Mesothelial cell of epicardium (in vitro differentiated cells): ENCODE results near the gene KIAA1549. TPM values are rescaled to one million over a fixed set of nuclear protein-coding genes. Genes with fewer than 3 reads are reported as not detected.

Experiments
- DNase-seq, 2 experiments: peaks; one replicate each; pipeline ENCODE4 v3.0.0; 2021; ENCODE audit warnings: low spot score in 2 of 2; ENCODE audit not compliant: unreplicated experiment in 2 of 2
- H3K27ac Mint-ChIP-seq: 2 replicates; pipeline ENCODE4 v1.8.0; 2021; ENCODE audit warnings: mixed read lengths
- H3K27me3 Mint-ChIP-seq: 2 replicates; pipeline ENCODE4 v1.8.0; 2021; ENCODE audit warnings: low read depth, mixed read lengths
- H3K36me3 Mint-ChIP-seq: 2 replicates; pipeline ENCODE4 v1.8.0; 2021; ENCODE audit warnings: mixed read lengths
- H3K4me1 Mint-ChIP-seq: 2 replicates; pipeline ENCODE4 v1.8.0; 2021; ENCODE audit warnings: mixed read lengths
- H3K4me3 Mint-ChIP-seq: 2 replicates; pipeline ENCODE4 v1.8.0; 2021; ENCODE audit warnings: mild to moderate bottlenecking, moderate library complexity, mixed read lengths
- H3K9me3 Mint-ChIP-seq: 2 replicates; pipeline ENCODE4 v1.8.0; 2021; ENCODE audit warnings: mixed read lengths
- total RNA-seq: library from RNA; stranded (reverse); gene quantifications from 3 replicates; pipeline ENCODE4 v1.2.1, GENCODE V29; 2021
- TF ChIP-seq, protein P1 (sequence below): fragments of 200-600 bp; sonication (generic); IDR thresholded peaks from one replicate; pipeline ENCODE4 v1.5.0; 2021; ENCODE audit warnings: antibody characterized with exemption; ENCODE audit not compliant: unreplicated experiment

The KIAA1549 gene
- total RNA-seq, 1 donor from 2014 or later, result 34.8 TPM

GRCh38 chr7:138919216-138919615 is 62.0 kb downstream of the KIAA1549 start:
- Mint-ChIP-seq H3K4me1 (peaks cover 2% of the 10 kb centered on the region), H3K4me3 (no peak overlapping the region), H3K27ac (no peak overlapping the region), H3K27me3 (no peaks in the 10 kb centered on the region), H3K9me3 (peaks cover 6% of the 10 kb centered on the region), H3K36me3 (peaks cover 37% of the 10 kb centered on the region)
- DNase-seq, result no peak
- TF ChIP-seq, protein P1, sequence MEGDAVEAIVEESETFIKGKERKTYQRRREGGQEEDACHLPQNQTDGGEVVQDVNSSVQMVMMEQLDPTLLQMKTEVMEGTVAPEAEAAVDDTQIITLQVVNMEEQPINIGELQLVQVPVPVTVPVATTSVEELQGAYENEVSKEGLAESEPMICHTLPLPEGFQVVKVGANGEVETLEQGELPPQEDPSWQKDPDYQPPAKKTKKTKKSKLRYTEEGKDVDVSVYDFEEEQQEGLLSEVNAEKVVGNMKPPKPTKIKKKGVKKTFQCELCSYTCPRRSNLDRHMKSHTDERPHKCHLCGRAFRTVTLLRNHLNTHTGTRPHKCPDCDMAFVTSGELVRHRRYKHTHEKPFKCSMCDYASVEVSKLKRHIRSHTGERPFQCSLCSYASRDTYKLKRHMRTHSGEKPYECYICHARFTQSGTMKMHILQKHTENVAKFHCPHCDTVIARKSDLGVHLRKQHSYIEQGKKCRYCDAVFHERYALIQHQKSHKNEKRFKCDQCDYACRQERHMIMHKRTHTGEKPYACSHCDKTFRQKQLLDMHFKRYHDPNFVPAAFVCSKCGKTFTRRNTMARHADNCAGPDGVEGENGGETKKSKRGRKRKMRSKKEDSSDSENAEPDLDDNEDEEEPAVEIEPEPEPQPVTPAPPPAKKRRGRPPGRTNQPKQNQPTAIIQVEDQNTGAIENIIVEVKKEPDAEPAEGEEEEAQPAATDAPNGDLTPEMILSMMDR, result no peak

DNA sequence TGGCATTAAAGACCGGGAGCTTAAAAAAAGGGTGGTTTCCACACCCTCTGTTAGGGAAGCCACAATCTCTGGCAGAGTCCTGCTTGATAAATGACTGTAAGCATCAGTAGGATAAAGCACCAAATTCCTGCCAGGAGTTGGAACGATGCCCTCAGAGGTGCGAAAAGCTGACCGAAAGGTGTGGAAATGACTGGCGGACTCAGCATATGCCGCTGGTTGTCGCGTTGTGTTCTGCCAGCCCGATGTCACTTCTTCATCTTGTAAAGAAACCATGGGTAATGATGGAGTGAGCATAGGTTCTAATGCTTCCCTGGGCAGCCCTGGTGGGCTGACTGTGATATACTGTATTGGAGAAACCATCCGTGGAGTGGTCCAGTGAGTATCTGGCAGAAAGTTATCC is 62.4 kb downstream of the KIAA1549 start:
- Mint-ChIP-seq H3K9me3 (peaks cover 6% of the 10 kb centered on the region), H3K27me3 (no peaks in the 10 kb centered on the region), H3K4me1 (no peaks in the 10 kb centered on the region)

DNA sequence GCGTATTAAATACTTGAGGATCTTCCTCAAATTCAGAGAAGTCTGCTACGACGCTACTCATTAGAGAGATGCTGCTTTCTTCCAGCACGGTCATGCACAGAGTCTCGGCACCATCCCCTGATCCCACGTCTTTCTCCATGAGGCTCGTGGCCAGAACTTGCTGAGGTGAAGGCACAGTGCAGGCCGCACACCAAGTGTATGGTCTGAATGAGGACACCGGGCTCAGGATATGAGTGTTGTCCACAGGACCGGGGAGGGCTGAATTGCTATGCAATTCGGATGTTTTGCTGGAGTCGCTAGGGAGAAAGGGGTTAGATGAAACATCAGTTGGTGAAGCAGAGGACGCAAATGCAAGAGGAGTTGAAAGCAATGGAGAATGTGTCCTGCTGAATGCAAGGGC is 63.0 kb downstream of the KIAA1549 start:
- TF ChIP-seq, protein P1, result no peak
- peaks cover 6% of the 10 kb centered on the region for H3K9me3 Mint-ChIP-seq
- H3K36me3 Mint-ChIP-seq, result peaks cover 37% of the 10 kb centered on the region
- H3K27me3 Mint-ChIP-seq, result no peaks in the 10 kb centered on the region
- H3K27ac Mint-ChIP-seq, result no peak overlapping the region
- H3K4me3 Mint-ChIP-seq, result no peak overlapping the region
- H3K4me1 Mint-ChIP-seq, result peaks cover 2% of the 10 kb centered on the region
- no peak for DNase-seq

More for the DNA sequence above, 62.4 kb downstream of the KIAA1549 start:
- Mint-ChIP-seq H3K4me3 (no peak overlapping the region), H3K36me3 (peaks cover 37% of the 10 kb centered on the region), H3K27ac (no peak overlapping the region)
- TF ChIP-seq, protein P1, result no peak
- DNase-seq, result no peak

- Mint-ChIP-seq H3K27ac (no peak overlapping the region), H3K27me3 (no peaks in the 10 kb centered on the region), H3K9me3 (peaks cover 3% of the 10 kb centered on the region), H3K36me3 (peaks cover 33% of the 10 kb centered on the region), H3K4me3 (no peak overlapping the region), H3K4me1 (peaks cover 2% of the 10 kb centered on the region)
- TF ChIP-seq, protein P1, result no peak
- DNase-seq, result no peak
Measured at GRCh38 chr7:138917771-138918170, 63.4 kb downstream of the KIAA1549 start.

GRCh38 chr7:138916731-138917130 is 64.5 kb downstream of the KIAA1549 start:
- Mint-ChIP-seq H3K36me3 (peaks cover 34% of the 10 kb centered on the region), H3K27me3 (no peaks in the 10 kb centered on the region), H3K4me3 (no peak overlapping the region), H3K27ac (no peak overlapping the region), H3K9me3 (no peaks in the 10 kb centered on the region), H3K4me1 (peaks cover 2% of the 10 kb centered on the region)
- TF ChIP-seq, protein P1, result no peak
- DNase-seq, result no peak

DNA sequence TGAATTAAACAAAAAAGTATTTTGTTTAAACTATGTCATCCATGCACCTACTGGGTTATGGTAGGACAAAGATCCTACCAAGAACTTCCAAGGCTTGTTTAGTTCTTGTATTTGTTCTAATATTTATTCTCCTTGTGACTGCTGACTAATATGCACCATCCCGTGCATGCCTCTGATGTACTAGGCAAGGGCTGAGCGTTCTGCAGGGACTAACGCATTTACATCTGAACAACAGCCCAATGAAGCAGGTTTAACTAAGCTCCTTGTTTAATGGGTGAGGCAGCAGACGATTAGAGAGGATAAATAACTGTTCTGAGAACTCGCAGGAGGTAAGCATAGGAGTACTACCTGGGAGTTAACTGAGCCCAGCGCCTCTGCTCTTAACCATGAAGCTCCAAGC is 64.9 kb downstream of the KIAA1549 start:
- Mint-ChIP-seq H3K9me3 (no peaks in the 10 kb centered on the region), H3K27ac (no peak overlapping the region), H3K4me3 (no peak overlapping the region), H3K27me3 (no peaks in the 10 kb centered on the region), H3K36me3 (peaks cover 35% of the 10 kb centered on the region), H3K4me1 (peaks cover 2% of the 10 kb centered on the region)
- TF ChIP-seq, protein P1, result no peak
- DNase-seq, result no peak
